ENCODE results near the gene AHCTF1.

- no peak for TF ChIP-seq CTCF (IDR thresholded peaks at IDR 0.05)
- TF ChIP-seq POLR2A (IDR thresholded peaks at IDR 0.05): no peak
- TF ChIP-seq EP300 (IDR thresholded peaks at IDR 0.05): no peak
Observed at GRCh38 chr1:246809473-246809872, 122.3 kb downstream of the AHCTF1 start.

All from sigmoid colon (tissue), 4 donors.